ENCODE data around the gene MAD2L1BP.

Gene MAD2L1BP

GRCh38 chr6:43608807-43609206 lies 26.8 kb upstream of the MAD2L1BP start:
- Histone ChIP-seq H2BK5ac (ENCODE audit: low read depth, low read length, poor library complexity, severe bottlenecking) (no peak overlapping the region), H3K14ac (ENCODE audit: low read length in 2 of 2) (no peak overlapping the region), H2BK120ac (ENCODE audit: low read depth, low read length) (no peak overlapping the region), H3K4ac (ENCODE audit: low read depth in 1 of 2, low read length in 2 of 2) (no peak overlapping the region), H4K91ac (ENCODE audit: low read length) (no peak overlapping the region), H3K4me1 (ENCODE audit: control insufficient read depth, insufficient read depth, low read depth, low read length) (peaks cover 2% of the 10 kb centered on the region), H2AK5ac (ENCODE audit: low read length, severe bottlenecking) (no peak overlapping the region), H3K27me3 (ENCODE audit: control insufficient read depth in 1 of 2, insufficient read depth in 1 of 2, low read length in 2 of 2) (no peaks in the 10 kb centered on the region), H4K8ac (ENCODE audit: low read length) (no peak overlapping the region), H3K79me1 (replicated peaks; ENCODE audit: low read length, poor library complexity, severe bottlenecking) (peaks cover 8% of the 10 kb centered on the region), H2BK12ac (ENCODE audit: low read length in 2 of 2) (no peak overlapping the region), H3K4me3 (ENCODE audit: insufficient read depth in 1 of 2, low read depth in 1 of 2, low read length in 2 of 2) (no peak overlapping the region), H3K27ac (ENCODE audit: low read length, poor library complexity, severe bottlenecking) (no peak overlapping the region), H3K4me2 (ENCODE audit: low read length, poor library complexity, severe bottlenecking) (no peak overlapping the region), H3K36me3 (ENCODE audit: control insufficient read depth in 1 of 2, insufficient read depth in 2 of 2, low read depth in 1 of 2, low read length in 2 of 2) (peaks cover 24 to 84% of the 10 kb centered on the region in 2 experiments), H2AFZ (ENCODE audit: low read depth, low read length) (no peak overlapping the region), H2BK15ac (ENCODE audit: low read depth, poor library complexity, severe bottlenecking) (no peak overlapping the region), H3K18ac (ENCODE audit: low read depth in 1 of 2, low read length in 2 of 2) (no peak overlapping the region), H3K23ac (ENCODE audit: low read length in 2 of 2) (no peak overlapping the region), H3K9me3 (ENCODE audit: control insufficient read depth, low read length) (no peaks in the 10 kb centered on the region), H3K9ac (ENCODE audit: low read length) (peak overlapping the region; percentile 4)
- no CpG with 5 or more reads among the region's 1 CpG for WGBS
- no peak for DNase-seq

GRCh38 chr6:43609402-43609801 lies 26.2 kb upstream of the MAD2L1BP start:
- no CpG with 5 or more reads among the region's 1 CpG for WGBS
- Histone ChIP-seq H3K27me3 (ENCODE audit: control insufficient read depth in 1 of 2, insufficient read depth in 1 of 2, low read length in 2 of 2) (no peaks in the 10 kb centered on the region), H2AFZ (ENCODE audit: low read depth, low read length) (no peak overlapping the region), H2BK15ac (ENCODE audit: low read depth, poor library complexity, severe bottlenecking) (no peak overlapping the region), H3K4me2 (ENCODE audit: low read length, poor library complexity, severe bottlenecking) (no peak overlapping the region), H3K9me3 (ENCODE audit: control insufficient read depth, low read length) (no peaks in the 10 kb centered on the region), H4K91ac (ENCODE audit: low read length) (no peak overlapping the region), H3K36me3 (ENCODE audit: control insufficient read depth in 1 of 2, insufficient read depth in 2 of 2, low read depth in 1 of 2, low read length in 2 of 2) (peaks cover 30 to 84% of the 10 kb centered on the region in 2 experiments), H3K4me1 (ENCODE audit: control insufficient read depth, insufficient read depth, low read depth, low read length) (peaks cover 2% of the 10 kb centered on the region), H3K23ac (ENCODE audit: low read length in 2 of 2) (no peak overlapping the region), H3K9ac (ENCODE audit: low read length) (peak overlapping the region; percentile 4), H3K27ac (ENCODE audit: low read length, poor library complexity, severe bottlenecking) (no peak overlapping the region), H2BK12ac (ENCODE audit: low read length in 2 of 2) (no peak overlapping the region), H3K4me3 (ENCODE audit: insufficient read depth in 1 of 2, low read depth in 1 of 2, low read length in 2 of 2) (no peak overlapping the region), H3K18ac (ENCODE audit: low read depth in 1 of 2, low read length in 2 of 2) (no peak overlapping the region), H4K8ac (ENCODE audit: low read length) (no peak overlapping the region), H3K4ac (ENCODE audit: low read depth in 1 of 2, low read length in 2 of 2) (no peak overlapping the region), H2BK5ac (ENCODE audit: low read depth, low read length, poor library complexity, severe bottlenecking) (no peak overlapping the region), H3K14ac (ENCODE audit: low read length in 2 of 2) (no peak overlapping the region), H2AK5ac (ENCODE audit: low read length, severe bottlenecking) (no peak overlapping the region), H2BK120ac (ENCODE audit: low read depth, low read length) (no peak overlapping the region), H3K79me1 (replicated peaks; ENCODE audit: low read length, poor library complexity, severe bottlenecking) (peaks cover 11% of the 10 kb centered on the region)
- DNase-seq: peak; percentile 17

GRCh38 chr6:43610431-43610830 lies 25.2 kb upstream of the MAD2L1BP start:
- DNase-seq: no peak
- Histone ChIP-seq H3K4me1 (ENCODE audit: control insufficient read depth, insufficient read depth, low read depth, low read length) (peaks cover 2% of the 10 kb centered on the region), H3K79me1 (replicated peaks; ENCODE audit: low read length, poor library complexity, severe bottlenecking) (peaks cover 13% of the 10 kb centered on the region), H3K27ac (ENCODE audit: low read length, poor library complexity, severe bottlenecking) (no peak overlapping the region), H3K36me3 (ENCODE audit: control insufficient read depth in 1 of 2, insufficient read depth in 2 of 2, low read depth in 1 of 2, low read length in 2 of 2) (peaks cover 30 to 81% of the 10 kb centered on the region in 2 experiments), H2BK5ac (ENCODE audit: low read depth, low read length, poor library complexity, severe bottlenecking) (no peak overlapping the region), H2BK15ac (ENCODE audit: low read depth, poor library complexity, severe bottlenecking) (no peak overlapping the region), H3K18ac (ENCODE audit: low read depth in 1 of 2, low read length in 2 of 2) (no peak overlapping the region), H3K27me3 (ENCODE audit: control insufficient read depth in 1 of 2, insufficient read depth in 1 of 2, low read length in 2 of 2) (no peaks in the 10 kb centered on the region), H3K4ac (ENCODE audit: low read depth in 1 of 2, low read length in 2 of 2) (no peak overlapping the region), H3K9me3 (ENCODE audit: control insufficient read depth, low read length) (no peaks in the 10 kb centered on the region), H4K8ac (ENCODE audit: low read length) (peak overlapping the region; percentile 64), H3K4me2 (ENCODE audit: low read length, poor library complexity, severe bottlenecking) (no peak overlapping the region), H3K14ac (ENCODE audit: low read length in 2 of 2) (no peak overlapping the region), H2BK120ac (ENCODE audit: low read depth, low read length) (no peak overlapping the region), H4K91ac (ENCODE audit: low read length) (peak overlapping the region; percentile 68), H2AK5ac (ENCODE audit: low read length, severe bottlenecking) (no peak overlapping the region), H3K23ac (ENCODE audit: low read length in 2 of 2) (no peak overlapping the region), H2BK12ac (ENCODE audit: low read length in 2 of 2) (no peak overlapping the region), H2AFZ (ENCODE audit: low read depth, low read length) (no peak overlapping the region), H3K4me3 (ENCODE audit: insufficient read depth in 1 of 2, low read depth in 1 of 2, low read length in 2 of 2) (no peak overlapping the region), H3K9ac (ENCODE audit: low read length) (no peak overlapping the region)
- 98% methylated on average over 5 of the region's 5 CpGs for WGBS

DNA sequence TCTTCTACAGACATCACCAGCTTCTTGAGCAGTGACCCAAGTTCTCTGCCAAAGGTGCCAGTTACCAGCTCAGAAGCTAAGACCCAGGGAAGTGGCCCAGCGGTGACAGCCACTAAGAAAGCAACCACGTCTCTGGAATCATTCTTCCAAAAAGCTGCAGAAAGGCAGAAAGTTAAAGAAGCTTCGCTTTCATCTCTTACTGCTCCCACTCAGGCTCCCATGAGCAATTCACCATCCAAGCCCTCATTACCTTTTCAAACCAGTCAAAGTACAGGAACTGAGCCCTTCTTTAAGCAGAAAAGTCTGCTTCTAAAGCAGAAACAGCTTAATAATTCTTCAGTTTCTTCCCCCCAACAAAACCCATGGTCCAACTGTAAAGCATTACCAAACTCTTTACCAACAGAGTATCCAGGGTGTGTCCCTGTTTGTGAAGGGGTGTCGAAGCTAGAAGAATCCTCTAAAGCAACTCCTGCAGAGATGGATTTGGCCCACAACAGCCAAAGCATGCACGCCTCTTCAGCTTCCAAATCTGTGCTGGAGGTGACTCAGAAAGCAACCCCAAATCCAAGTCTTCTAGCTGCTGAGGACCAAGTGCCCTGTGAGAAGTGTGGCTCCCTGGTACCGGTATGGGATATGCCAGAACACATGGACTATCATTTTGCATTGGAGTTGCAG lies 21.8 kb upstream of the MAD2L1BP start:
- Histone ChIP-seq H3K23ac (ENCODE audit: low read length in 2 of 2) (no peak overlapping the region), H3K4me3 (ENCODE audit: insufficient read depth in 1 of 2, low read depth in 1 of 2, low read length in 2 of 2) (no peak overlapping the region), H2AFZ (ENCODE audit: low read depth, low read length) (no peak overlapping the region), H2BK120ac (ENCODE audit: low read depth, low read length) (no peak overlapping the region), H3K4me2 (ENCODE audit: low read length, poor library complexity, severe bottlenecking) (no peak overlapping the region), H3K36me3 (ENCODE audit: control insufficient read depth in 1 of 2, insufficient read depth in 2 of 2, low read depth in 1 of 2, low read length in 2 of 2) (peaks cover 38 to 68% of the 10 kb centered on the region in 2 experiments), H3K27ac (ENCODE audit: low read length, poor library complexity, severe bottlenecking) (no peak overlapping the region), H2BK12ac (ENCODE audit: low read length in 2 of 2) (no peak overlapping the region), H3K9me3 (ENCODE audit: control insufficient read depth, low read length) (no peaks in the 10 kb centered on the region), H4K8ac (ENCODE audit: low read length) (no peak overlapping the region), H3K14ac (ENCODE audit: low read length in 2 of 2) (no peak overlapping the region), H4K91ac (ENCODE audit: low read length) (no peak overlapping the region), H2BK5ac (ENCODE audit: low read depth, low read length, poor library complexity, severe bottlenecking) (no peak overlapping the region), H3K79me1 (replicated peaks; ENCODE audit: low read length, poor library complexity, severe bottlenecking) (peaks cover 11% of the 10 kb centered on the region), H3K4ac (ENCODE audit: low read depth in 1 of 2, low read length in 2 of 2) (no peak overlapping the region), H3K9ac (ENCODE audit: low read length) (peak overlapping the region; percentile 5), H3K4me1 (ENCODE audit: control insufficient read depth, insufficient read depth, low read depth, low read length) (peaks cover 1% of the 10 kb centered on the region), H2AK5ac (ENCODE audit: low read length, severe bottlenecking) (no peak overlapping the region), H2BK15ac (ENCODE audit: low read depth, poor library complexity, severe bottlenecking) (no peak overlapping the region), H3K27me3 (ENCODE audit: control insufficient read depth in 1 of 2, insufficient read depth in 1 of 2, low read length in 2 of 2) (no peaks in the 10 kb centered on the region), H3K18ac (ENCODE audit: low read depth in 1 of 2, low read length in 2 of 2) (no peak overlapping the region)
- DNase-seq: no peak
- 98% methylated on average over 6 of the region's 6 CpGs for WGBS
